A549 treated with AZD2906 at 1 μM for 4 hours (cell line): ENCODE measurements around the gene FCGR3A. TPM values are rescaled to one million over a fixed set of nuclear protein-coding genes. Genes with fewer than 3 reads are reported as not detected.

Source experiments
- total RNA-seq: library from RNA; stranded (reverse); fragments of 200-300 nt; extraction: Qiagen RNA extraction; gene quantifications from 5 replicates; pipeline ENCODE4 v1.2.3, GENCODE V29; 2022

FCGR3A gene
- total RNA-seq: not detected in 5 replicates

GRCh38 chr1:161549652-161550051 is at the start of gene FCGR3A:
Gene FCGR3A (minus strand): TSS chr1:161549818. CDS start chr1:161549736, 82 bp downstream.

GRCh38 chr1:161523817-161524741 is 25.5 kb downstream of the FCGR3A start, which contains the start of gene HSPA6:
Gene HSPA6 (plus strand): TSS chr1:161524540. CDS start chr1:161524659, 119 bp downstream.

Other genes starting within 250 kb of the FCGR3A start
- gene MPZ, start 239.8 kb downstream of the FCGR3A start, total RNA-seq: 0.12 to 0.36 TPM (median 0.24 TPM) in 5 replicates
- gene SDHC, start 235.4 kb downstream of the FCGR3A start, total RNA-seq: 238 to 251 TPM (median 241 TPM) in 5 replicates
- 0.16 to 0.22 TPM (median 0.18 TPM) in 5 replicates for gene CFAP126, start 181.9 kb downstream of the FCGR3A start, total RNA-seq
- gene FCGR2A, start 44.4 kb downstream of the FCGR3A start, total RNA-seq: 0.13 TPM in 1 of 5 replicates, not detected in the others
- gene HSPA6, start 25.3 kb downstream of the FCGR3A start, total RNA-seq: 1.0 to 7.1 TPM (median 1.9 TPM) in 5 replicates
- gene FCGR3B, start 81.4 kb upstream of the FCGR3A start, total RNA-seq: not detected in 5 replicates
- not detected in 5 replicates for gene FCGR2B, start 113.3 kb upstream of the FCGR3A start, total RNA-seq
- gene FCRLA, start 157.4 kb upstream of the FCGR3A start, total RNA-seq: 0.03 to 0.06 TPM in 2 of 5 replicates, not detected in the others
- 1.0 to 1.8 TPM (median 1.7 TPM) in 5 replicates for gene FCRLB, start 171.7 kb upstream of the FCGR3A start, total RNA-seq
- 45.9 to 56.9 TPM (median 46.9 TPM) in 5 replicates for gene DUSP12, start 200.0 kb upstream of the FCGR3A start, total RNA-seq
- gene ATF6, start 216.5 kb upstream of the FCGR3A start, total RNA-seq: 12.8 to 15.3 TPM (median 14.3 TPM) in 5 replicates